Colon (tissue), 2 donors: ENCODE data around the gene SLC12A8.

ENCODE experiments used
- FAIRE-seq: peaks from 2 replicates; lab custom pipeline; 2012; peaks lifted over from hg19 to GRCh38; lab: Jason Lieb, UNC
- donor health status: control.
- donor health status: control.

Gene SLC12A8

DNA sequence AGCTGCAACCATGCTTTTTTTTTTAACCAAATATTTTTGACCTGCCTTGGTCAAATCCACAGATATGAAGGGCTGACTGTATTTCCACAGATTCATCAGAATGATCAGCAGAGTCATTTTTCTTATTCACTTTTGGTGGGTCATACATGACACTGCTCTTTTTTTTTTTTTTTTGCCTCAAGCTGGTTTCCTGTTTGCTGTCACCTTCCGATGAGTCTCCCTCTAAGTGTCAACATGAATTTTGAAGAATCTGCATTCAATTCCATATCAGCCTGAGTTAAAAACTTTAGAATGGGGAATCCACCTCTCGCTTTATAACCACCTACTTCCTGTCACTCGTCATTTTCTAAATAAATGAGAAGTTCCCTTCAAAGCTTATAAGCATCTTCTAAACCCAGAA is 2.2 kb upstream of the SLC12A8 start:
- no peak for FAIRE-seq

- no peak for FAIRE-seq
These were observed 1.5 kb upstream of the SLC12A8 start for GRCh38 chr3:125213946-125214542.

DNA sequence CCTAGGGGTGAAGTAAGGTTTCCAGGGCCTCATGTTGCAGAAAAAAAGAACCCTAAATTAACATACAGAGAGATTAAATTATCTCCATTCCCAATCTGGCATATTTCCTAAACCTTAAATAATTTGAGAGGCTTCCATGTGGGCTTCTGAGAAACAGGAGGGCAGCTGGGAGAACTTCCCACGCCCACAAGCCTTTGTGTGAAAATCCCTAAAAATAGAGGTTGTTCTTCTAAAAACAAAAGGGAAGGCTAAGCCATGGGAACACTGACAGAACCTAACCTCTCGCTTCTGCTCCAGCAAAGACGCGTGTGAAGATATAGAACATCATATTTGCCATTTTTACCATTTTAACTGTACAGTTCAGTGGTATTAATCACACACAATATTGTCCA is 812 bp upstream of the SLC12A8 start:
- FAIRE-seq, result no peak

GRCh38 chr3:125212091-125212508 is 448 bp downstream of the SLC12A8 start:
- no peak for FAIRE-seq

DNA sequence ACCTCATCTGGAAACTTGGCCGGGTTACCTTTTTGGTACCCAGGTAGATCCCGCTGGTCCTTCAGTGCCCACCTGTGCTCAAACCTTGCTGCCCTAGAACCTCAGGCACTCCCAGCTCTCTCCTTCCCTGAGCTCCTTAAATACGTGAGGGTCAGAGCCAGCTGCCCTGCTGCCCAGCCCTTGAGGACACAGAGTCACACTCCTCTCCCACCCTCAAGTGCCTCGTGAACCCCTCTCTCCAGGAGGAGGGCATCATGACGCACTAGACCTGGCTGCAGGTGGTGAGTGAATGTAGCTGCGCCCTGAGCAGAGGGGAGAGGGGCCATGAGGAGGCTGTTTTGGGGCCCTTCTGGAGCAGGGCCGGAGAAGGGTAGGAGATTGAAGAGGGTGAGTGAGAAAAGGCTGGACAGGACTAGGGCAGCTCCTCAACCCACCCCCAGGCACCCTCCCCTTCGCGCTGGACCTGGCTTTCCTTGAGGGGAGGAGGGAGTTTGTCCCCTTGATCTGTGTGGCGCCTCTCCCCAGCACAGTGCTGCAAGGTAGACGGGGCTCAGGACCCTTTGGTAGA is 941 bp downstream of the SLC12A8 start:
- FAIRE-seq, result no peak

DNA sequence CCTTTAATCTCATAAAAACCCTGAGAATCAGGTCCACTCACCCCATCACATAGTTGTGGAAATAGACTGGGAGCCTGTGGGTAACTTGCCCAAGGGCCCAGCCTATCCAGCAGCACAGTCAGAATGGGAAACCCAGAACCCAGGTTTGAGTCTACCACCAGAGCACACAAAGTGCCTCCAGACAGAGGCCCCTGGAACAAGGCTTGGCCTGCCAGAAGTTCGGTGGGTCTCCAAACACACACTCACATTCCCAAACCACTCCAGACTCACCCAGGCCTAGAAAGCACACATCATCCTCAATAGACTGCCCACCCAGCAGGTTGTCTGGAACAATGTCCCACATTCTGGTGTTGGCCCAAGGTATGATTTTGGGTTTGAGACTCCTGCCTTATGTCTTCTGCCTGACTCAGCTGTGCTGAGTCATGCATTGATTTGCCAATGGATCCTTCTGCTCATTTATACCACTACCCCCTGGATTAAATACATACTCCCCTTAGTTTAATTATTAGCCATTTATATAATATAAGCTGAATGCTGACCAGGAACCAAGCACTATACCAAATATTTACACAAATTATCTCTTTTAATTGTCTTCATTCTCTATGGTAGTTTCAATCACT is 4.5 kb downstream of the SLC12A8 start:
- no peak for FAIRE-seq

DNA sequence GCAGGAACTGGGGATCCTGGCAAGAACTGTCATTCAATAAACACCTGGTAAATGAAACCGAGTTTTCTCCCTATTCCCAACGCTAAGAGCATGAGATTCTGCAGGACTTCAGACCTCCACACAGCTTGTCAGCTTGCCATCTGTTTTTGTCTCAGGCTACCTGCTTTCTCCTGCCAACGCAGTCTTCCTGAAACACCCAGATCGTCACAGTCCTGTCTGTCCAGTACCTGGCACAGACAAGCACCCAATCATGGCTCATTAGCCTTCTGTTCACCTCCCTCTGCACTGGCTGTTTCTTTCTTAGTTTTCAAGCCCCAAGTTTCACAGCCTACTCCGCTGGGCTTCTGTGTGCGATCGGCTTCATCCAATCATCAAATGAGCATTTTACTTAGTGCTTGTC is 5.0 kb downstream of the SLC12A8 start:
- FAIRE-seq, result no peak

GRCh38 chr3:125206934-125207333 is 5.6 kb downstream of the SLC12A8 start:
- FAIRE-seq, result no peak

GRCh38 chr3:125203731-125204130 is 8.8 kb downstream of the SLC12A8 start:
- no peak for FAIRE-seq

DNA sequence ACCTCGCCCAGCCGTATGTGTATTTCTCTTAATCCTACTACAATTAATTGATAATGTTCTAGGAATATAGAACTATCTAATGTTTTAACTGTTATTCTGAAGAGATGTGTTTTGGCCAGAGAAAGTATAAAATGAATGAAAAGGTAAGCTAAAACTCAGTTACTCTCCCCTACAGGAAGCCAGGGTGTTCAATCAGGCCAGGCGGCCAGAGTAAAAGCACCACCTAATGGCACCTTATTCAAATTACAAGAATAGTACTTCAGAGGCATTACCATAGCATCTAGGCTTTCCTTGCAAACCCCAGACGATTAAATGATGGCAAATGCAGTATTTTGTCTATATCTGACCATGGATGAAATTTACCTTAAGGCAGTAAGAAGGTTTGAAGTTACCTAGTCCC is 10.4 kb downstream of the SLC12A8 start:
- no peak for FAIRE-seq

DNA sequence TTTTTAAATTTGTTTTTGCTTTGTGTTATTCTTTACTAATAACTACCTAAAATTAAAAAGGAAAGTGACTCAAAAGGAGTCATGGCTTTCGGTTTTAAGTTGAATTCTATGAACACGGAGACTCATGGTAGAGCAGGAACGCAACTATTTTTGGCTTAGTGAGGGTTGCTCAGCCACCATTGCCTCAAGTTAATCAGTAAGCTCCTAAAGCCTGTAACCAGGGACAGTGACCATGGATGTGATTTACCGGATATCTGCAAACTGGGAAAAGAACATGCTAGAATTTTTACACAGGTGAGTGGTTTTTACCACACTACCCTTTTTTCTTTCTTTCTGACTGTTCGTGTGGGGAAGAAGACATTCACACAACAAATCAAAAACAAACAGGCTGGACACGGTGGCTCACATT is 11.8 kb downstream of the SLC12A8 start:
- FAIRE-seq, result no peak

DNA sequence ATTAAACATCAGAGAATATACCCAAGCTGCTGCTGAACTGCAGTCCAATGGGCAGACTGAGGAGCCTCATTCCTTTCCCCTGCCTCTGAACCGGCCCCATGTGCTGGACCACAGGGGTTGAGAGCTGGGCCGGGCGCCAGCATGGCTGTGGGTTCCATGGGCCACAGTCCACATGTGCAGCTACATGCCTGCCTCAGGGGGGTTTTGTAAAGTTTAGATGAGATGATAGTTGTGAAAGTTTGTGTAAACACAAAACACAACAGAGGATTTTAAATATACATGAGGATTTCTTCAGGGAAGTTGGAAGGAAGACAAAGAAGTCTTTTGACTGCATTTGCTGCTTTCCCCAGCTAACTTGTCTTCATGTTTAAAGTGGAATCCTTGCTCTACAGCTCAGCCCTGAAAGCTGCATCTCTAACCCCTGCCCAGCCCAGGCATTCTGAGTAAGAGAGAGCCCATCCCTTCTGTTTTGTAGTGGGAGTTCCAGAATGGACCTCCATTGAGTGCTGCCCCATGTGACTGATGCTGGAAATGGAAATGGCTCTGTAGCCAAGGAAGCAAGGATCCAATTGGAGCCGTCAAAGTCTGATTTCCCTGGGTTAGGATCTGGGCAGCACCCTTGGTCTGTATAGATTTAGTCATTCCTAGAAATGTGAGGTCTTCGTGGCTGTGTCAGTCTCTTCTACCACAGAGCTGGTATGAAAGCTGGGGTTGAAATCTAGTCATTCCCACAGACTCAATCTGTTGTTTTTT is 17.5 kb downstream of the SLC12A8 start:
- FAIRE-seq, result no peak

GRCh38 chr3:125194061-125194848 is 18.3 kb downstream of the SLC12A8 start:
- FAIRE-seq, result no peak

DNA sequence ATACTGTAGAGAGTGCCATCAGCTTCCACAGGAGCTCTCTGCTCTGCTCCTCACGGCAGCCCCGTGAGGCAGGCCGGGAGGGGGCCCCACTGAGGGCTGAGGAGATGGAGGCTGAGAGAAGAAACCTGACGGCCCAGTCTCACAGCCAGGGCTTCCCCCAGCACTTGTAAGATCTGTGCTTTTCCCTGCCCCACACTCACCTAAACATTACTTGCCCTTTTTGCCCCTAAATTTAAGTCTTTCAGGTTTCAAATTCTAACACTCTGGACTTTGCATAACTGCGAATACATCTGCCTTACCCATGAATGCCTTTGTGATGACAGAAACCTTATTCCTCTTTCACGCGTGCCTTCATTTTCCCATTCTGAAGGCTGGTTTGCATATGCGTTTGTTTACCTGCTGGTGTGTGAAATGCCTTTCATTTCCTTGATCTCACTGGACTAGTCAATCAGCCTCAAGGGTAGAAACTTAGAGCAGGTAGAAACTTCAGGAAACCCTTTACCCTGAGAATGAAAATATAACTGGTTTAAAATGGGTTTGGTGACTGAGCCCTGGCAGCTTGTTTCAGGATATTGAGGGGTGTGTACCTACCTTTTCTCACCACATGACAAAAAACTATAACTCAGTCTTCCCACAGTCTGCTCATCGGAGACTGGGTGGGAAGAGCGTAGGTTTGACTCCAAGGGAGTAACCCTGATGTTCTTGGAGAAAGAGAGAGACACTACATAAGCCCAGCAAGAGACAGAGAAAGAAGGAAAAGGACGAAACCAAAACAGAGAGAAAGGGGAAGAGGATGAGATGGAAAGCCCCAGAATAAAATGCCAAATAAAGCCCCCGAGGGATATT is 20.1 kb downstream of the SLC12A8 start:
- no peak for FAIRE-seq

DNA sequence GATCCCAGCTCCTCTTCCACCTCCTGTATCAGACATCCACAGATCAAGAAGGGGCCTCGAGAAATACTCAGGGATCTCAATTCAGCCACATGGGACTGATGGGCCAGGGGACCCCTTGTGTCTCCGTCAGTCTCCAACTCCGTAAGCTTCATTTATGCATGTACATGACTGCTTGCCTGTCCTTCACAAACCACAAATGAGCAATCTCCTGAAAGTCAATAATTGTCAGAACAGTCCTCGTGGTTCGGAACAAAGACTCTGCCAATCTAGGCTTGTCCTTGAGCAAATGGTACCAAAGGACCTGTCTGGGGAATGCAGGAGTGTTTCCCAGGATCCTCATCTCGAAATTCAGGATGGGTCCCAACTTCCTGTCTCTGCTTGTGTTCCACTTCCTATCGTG is 20.8 kb downstream of the SLC12A8 start:
- no peak for FAIRE-seq

DNA sequence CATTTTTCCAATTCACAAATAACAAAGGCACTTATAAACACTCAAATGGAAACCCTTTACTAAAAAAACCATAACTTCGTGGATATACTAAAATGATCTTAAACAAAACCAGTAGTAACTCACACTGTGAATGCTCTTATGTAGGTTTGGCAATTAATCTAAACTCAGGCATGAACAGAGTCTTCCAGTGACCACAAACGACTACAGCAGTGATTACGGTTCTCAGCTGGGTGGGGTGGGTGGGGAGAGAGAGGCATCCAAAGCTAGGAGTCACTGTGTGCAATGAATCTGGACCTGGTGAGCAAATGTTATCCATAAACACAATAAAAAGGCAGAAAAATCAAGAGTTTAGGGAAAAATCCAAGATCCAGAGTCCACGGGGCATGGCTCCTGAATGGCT is 21.3 kb downstream of the SLC12A8 start:
- FAIRE-seq, result no peak

DNA sequence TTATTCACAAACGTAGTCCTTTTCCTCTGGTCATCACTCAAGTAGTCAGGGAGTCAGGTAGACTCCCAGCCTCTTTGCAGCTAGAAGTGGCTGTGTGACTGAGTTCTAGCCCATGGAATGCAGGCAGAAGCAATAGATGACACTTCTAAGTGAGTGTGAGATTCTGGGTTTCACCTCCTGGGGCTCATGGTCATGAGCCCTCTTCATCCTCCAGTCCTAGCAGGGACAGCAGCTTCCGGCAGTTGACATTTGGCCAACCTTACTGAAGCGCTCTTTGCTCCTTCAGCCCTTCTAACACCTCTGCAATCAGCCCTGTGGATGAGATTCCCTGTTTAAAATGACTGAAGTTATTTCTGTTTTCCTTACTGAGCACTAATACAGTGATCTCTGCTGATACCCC is 21.8 kb downstream of the SLC12A8 start:
- no peak for FAIRE-seq

DNA sequence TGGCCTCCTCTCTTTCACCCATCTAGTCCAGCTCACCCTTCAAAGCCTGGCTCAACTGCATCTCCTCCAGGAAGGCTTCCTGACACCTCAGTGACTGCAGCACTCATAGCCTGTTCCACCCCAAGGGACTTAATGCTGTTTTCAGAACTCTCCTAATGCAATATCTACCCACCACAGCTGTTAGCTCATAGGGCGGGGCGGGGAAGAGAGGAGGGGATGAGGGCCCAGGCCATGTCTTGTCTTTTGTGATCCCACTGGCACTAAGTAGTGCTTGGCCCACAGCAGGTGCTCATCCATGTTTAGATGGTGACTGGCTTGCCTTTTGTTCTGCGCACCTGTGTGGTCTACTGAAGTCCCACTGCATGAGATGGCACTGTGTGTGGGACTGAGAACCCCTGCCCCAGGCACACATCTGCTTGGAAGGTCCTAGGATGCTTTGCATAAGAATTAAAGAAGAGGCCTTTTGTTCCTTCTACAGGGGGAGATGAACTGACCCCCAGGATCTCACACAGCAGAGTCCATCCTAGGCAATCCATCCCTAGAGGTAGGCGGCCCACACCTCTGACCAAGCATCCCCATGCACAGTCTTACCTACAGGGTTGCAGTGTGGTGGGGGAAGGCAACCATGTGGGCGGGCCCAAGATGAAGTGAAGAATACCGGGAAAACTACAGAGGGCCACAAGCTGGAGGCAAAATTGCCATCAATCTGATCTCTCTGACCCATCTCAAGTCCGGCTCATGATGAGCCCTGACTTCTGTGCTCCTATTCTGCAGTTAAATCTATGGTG is 23.0 kb downstream of the SLC12A8 start:
- FAIRE-seq, result no peak

- no peak for FAIRE-seq
These were observed 23.6 kb downstream of the SLC12A8 start for GRCh38 chr3:125188955-125189354.

GRCh38 chr3:125187599-125187910 is 25.0 kb downstream of the SLC12A8 start:
- no peak for FAIRE-seq
